HG03354 (cell line): ENCODE data around the gene LENG8.
A peak's percentile ranks its signal among the peaks of the same experiment; 100 is the strongest.

Experiments used
- ATAC-seq: cut with Tn5 transposase; IDR thresholded peaks from one replicate; pipeline ENCODE4 v1.9.1; 2021; ENCODE audit warnings: mild to moderate bottlenecking; ENCODE audit not compliant: unreplicated experiment, poor library complexity, severe bottlenecking

The LENG8 gene

GRCh38 chr19:54448774-54449700, at the start of gene LENG8:
Gene LENG8, plus strand, starts transcription at chr19:54449199. Its CDS starts 2,146 bp downstream, at chr19:54451345.
- ATAC-seq: peak; percentile 92

GRCh38 chr19:54400913-54401312, 48.1 kb upstream of the LENG8 start:
- no peak for ATAC-seq

GRCh38 chr19:54403054-54403453, 45.9 kb upstream of the LENG8 start:
- no peak for ATAC-seq

GRCh38 chr19:54405628-54406027, 43.4 kb upstream of the LENG8 start:
- no peak for ATAC-seq

GRCh38 chr19:54407780-54408179, 41.2 kb upstream of the LENG8 start:
- no peak for ATAC-seq

- no peak for ATAC-seq
These were observed 40.5 kb upstream of the LENG8 start for GRCh38 chr19:54408456-54409026.

GRCh38 chr19:54411033-54411432, 38.0 kb upstream of the LENG8 start:
- no peak for ATAC-seq

GRCh38 chr19:54412877-54413276, 36.1 kb upstream of the LENG8 start:
- ATAC-seq: no peak

- ATAC-seq: no peak
These were observed 34.8 kb upstream of the LENG8 start for GRCh38 chr19:54414156-54414555.

- no peak for ATAC-seq
These were observed 33.6 kb upstream of the LENG8 start, which contains the start of gene TTYH1 for GRCh38 chr19:54415208-54415900. Gene TTYH1, plus strand, starts transcription at chr19:54415464. Its CDS starts 89 bp downstream, at chr19:54415553.

- no peak for ATAC-seq
These were observed 32.9 kb upstream of the LENG8 start for GRCh38 chr19:54415901-54416673.

- ATAC-seq: no peak
These were observed 32.1 kb upstream of the LENG8 start for GRCh38 chr19:54416695-54417491.

GRCh38 chr19:54418030-54418929, 30.7 kb upstream of the LENG8 start:
- no peak for ATAC-seq

GRCh38 chr19:54418930-54419800, 29.8 kb upstream of the LENG8 start:
- ATAC-seq: no peak

- ATAC-seq: no peak
These were observed 29.0 kb upstream of the LENG8 start for GRCh38 chr19:54420068-54420382.

GRCh38 chr19:54420383-54421168, 28.4 kb upstream of the LENG8 start:
- ATAC-seq: no peak

GRCh38 chr19:54421169-54421516, 27.9 kb upstream of the LENG8 start:
- ATAC-seq: no peak
